Omental fat pad (tissue), 4 donors: ENCODE measurements around the gene SPINT1. TPM values are rescaled to one million over a fixed set of nuclear protein-coding genes. Genes with fewer than 3 reads are reported as not detected.

ENCODE experiments used
- ATAC-seq: fragments of 150-250 bp; one replicate; pipeline ENCODE4 v1.9.1; 2016; ENCODE audit warnings: mild to moderate bottlenecking, moderate library complexity; ENCODE audit not compliant: low FRiP score
- DNase-seq: peaks from one replicate; pipeline ENCODE4 v3.0.0-alpha.2; 2019; ENCODE audit warnings: low spot score
- total RNA-seq, 4 donors: library from RNA; depleted of rRNA; stranded (reverse); fragments of >200 nt; gene quantifications; one replicate each; pipeline ENCODE4 v1.1.0, GENCODE V29; 2016
- TF ChIP-seq, protein P1 (sequence below), 3 donors: fragments of 450-650 bp; IDR thresholded peaks; one replicate each; pipeline ENCODE4 v1.5.1; 2016 to 2017; ENCODE audit warnings: antibody characterized with exemption in 3 of 3, mild to moderate bottlenecking in 3 of 3, moderate library complexity in 2 of 3

SPINT1 gene
- total RNA-seq, 4 donors from 2014 or later: 0.95 to 16.2 (median 11.7) TPM

DNA sequence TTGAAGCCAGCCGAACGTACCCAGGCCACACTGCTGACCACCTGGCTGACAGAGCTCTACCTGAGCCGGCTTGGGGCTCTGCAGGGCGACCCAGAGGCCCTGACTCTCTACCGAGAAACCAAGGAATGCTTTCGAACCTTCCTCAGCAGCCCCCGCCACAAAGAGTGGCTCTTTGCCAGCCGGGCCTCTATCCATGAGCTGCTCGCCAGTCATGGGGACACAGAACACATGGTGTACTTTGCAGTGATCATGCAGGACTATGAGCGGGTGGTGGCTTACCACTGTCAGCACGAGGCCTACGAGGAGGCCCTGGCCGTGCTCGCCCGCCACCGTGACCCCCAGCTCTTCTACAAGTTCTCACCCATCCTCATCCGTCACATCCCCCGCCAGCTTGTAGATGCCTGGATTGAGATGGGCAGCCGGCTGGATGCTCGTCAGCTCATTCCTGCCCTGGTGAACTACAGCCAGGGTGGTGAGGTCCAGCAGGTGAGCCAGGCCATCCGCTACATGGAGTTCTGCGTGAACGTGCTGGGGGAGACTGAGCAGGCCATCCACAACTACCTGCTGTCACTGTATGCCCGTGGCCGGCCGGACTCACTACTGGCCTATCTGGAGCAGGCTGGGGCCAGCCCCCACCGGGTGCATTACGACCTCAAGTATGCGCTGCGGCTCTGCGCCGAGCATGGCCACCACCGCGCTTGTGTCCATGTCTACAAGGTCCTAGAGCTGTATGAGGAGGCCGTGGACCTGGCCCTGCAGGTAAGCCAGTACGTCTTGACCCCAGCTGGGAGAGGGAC lies 56.6 kb downstream of the SPINT1 start:
- DNase-seq (no peak), ATAC-seq (no peak)
- TF ChIP-seq, protein P1, sequence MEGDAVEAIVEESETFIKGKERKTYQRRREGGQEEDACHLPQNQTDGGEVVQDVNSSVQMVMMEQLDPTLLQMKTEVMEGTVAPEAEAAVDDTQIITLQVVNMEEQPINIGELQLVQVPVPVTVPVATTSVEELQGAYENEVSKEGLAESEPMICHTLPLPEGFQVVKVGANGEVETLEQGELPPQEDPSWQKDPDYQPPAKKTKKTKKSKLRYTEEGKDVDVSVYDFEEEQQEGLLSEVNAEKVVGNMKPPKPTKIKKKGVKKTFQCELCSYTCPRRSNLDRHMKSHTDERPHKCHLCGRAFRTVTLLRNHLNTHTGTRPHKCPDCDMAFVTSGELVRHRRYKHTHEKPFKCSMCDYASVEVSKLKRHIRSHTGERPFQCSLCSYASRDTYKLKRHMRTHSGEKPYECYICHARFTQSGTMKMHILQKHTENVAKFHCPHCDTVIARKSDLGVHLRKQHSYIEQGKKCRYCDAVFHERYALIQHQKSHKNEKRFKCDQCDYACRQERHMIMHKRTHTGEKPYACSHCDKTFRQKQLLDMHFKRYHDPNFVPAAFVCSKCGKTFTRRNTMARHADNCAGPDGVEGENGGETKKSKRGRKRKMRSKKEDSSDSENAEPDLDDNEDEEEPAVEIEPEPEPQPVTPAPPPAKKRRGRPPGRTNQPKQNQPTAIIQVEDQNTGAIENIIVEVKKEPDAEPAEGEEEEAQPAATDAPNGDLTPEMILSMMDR (IDR thresholded peaks at IDR 0.05): no peak

DNA sequence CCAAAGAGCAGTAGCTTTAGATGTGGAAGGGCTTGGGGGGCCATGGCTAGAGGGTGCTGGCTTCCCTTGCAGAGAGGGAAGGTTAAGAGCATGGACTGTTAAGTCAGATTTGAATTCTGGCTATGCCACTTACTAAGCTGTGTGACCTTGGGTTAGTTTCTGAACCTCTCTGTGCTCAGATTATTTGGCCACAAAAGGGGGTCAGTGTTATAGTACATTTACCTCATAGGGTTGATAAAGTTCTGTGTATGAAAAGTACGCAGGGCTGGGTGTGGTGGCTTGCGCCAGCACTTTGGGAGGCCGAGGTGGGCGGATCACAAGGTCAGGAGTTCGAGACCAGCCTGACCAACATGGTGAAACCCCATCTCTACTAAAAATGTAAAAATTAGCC lies 57.2 kb downstream of the SPINT1 start:
- ATAC-seq: no peak
- TF ChIP-seq, protein P1 (IDR thresholded peaks at IDR 0.05): no peak
- DNase-seq: no peak

DNA sequence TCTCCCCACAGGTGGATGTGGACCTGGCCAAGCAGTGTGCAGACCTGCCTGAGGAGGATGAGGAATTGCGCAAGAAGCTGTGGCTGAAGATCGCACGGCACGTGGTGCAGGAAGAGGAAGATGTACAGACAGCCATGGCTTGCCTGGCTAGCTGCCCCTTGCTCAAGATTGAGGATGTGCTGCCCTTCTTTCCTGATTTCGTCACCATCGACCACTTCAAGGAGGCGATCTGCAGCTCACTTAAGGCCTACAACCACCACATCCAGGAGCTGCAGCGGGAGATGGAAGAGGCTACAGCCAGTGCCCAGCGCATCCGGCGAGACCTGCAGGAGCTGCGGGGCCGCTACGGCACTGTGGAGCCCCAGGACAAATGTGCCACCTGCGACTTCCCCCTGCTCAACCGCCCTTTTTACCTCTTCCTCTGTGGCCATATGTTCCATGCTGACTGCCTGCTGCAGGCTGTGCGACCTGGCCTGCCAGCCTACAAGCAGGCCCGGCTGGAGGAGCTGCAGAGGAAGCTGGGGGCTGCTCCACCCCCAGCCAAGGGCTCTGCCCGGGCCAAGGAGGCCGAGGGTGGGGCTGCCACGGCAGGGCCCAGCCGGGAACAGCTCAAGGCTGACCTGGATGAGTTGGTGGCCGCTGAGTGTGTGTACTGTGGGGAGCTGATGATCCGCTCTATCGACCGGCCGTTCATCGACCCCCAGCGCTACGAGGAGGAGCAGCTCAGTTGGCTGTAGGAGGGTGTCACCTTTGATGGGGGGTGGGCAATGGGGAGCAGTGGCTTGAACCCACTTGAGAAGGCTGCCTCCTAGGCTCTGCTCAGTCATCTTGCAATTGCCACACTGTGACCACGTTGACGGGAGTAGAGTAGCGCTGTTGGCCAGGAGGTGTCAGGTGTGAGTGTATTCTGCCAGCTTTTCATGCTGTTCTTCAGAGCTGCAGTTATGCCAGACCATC lies 59.0 kb downstream of the SPINT1 start:
- DNase-seq (no peak), ATAC-seq (no peak)
- TF ChIP-seq, protein P1 (IDR thresholded peaks at IDR 0.05): no peak

DNA sequence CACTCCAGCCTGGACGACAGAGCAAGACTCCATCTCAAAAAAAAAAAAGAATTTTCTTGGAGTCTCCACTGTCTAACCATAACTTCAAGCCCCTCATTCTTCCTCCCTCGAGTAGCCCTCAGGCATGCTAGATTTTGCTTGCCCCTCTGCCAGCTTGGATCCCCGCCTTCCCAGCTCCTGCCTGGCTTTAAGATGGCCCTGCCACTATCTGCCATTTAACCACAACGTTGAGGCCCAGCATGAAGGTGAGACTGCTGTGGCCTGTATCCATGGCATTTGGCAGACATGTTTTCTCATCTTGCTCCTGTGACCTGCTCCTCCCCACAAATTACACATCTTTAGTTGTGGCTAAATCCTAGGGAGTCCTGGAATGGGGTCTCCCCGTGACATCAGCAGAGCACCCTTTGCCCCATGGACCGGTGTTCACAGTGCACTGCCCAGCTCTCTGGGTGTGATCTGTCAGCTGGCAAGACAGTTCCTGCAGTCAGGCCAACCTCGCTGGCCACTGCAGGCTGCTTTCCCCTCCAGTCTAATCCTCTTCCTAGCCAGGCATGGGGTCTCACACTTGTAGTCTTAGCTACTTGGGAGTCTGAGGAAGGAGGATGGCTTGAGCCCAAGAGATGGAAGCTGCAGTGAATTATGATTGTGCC lies 60.8 kb downstream of the SPINT1 start:
- ATAC-seq (no peak), DNase-seq (no peak)
- TF ChIP-seq, protein P1 (IDR thresholded peaks at IDR 0.05): no peak

DNA sequence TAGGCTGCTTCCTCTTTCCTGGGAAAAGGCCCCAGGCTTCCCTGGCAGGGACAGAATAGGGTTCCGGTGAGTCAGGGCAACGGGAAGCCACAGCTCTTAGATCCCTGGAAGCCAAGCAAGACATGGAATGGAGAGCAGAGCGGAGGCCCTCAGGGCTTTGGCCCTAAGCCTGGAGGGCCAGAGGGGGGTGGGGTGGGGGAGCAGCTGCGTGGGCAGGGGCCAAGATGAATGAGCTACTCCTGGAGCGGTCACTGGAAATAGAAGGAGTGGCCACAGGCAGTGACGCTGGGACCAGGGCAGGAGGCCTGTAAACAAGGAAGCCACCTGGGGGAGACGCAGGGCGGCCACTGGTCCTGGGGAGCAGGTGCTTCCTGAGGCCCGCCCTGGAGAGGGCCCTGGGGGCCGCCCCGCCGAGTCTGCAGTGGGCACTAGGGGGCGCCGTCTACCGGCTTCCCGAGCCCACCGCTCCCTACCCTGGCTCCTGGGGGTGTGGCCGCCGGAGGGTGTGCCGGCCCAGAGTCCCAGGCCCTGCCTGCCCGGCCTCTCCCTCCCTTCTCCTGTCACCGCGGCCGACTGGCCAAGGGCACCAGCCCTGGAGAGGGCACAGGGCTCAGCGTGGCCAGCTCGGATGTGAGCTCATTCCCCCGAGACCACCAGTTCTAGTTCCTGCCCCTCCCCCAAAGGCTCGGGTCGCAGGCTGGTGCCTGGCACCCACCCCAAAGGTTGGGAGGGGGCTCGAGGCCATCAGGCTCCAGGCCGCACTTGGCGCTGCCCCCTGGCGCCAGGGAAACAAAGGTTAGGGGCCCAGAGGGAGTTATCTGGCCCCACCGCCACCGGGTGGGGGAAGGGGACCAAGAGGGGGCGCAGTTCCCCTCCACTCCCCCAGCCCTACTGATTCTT lies 62.5 kb downstream of the SPINT1 start:
- TF ChIP-seq, protein P1 (IDR thresholded peaks at IDR 0.05): peak in 1 of 3 donors; percentile 33
- ATAC-seq: peak; percentile 75
- peak; percentile 65 for DNase-seq
